Small intestine (tissue), 7 donors: Measurements from ENCODE around the gene COL27A1. TPM values are rescaled to one million over a fixed set of nuclear protein-coding genes. Genes with fewer than 3 reads are reported as not detected.
A peak's percentile ranks its signal among the peaks of the same experiment; 100 is the strongest.

Experiments used
- DNase-seq, 2 donors: peaks; one replicate each; pipeline versions ENCODE4 v3.0.0 to v3.0.0-alpha.2; 2013
- FAIRE-seq: peaks from 2 replicates; lab custom pipeline; 2012; peaks lifted over from hg19 to GRCh38; lab: Jason Lieb, UNC
- H3K27ac ChIP-seq, 3 donors: one replicate each; pipeline ENCODE4 v1.5.1; 2013; ENCODE audit warnings: low read length in 2 of 3, mild to moderate bottlenecking in 2 of 3, control low read depth in 1 of 3, inconsistent platforms in 1 of 3, low read depth in 1 of 3, moderate library complexity in 1 of 3
- H3K27me3 ChIP-seq, 3 donors: one replicate each; pipeline ENCODE4 v1.6.1; 2013; ENCODE audit warnings: low read length in 3 of 3, inconsistent platforms in 1 of 3; ENCODE audit not compliant: control insufficient read depth in 3 of 3, insufficient read depth in 3 of 3
- H3K36me3 ChIP-seq, 3 donors: one replicate each; pipeline ENCODE4 v1.6.1; 2013; ENCODE audit warnings: low read length in 3 of 3, inconsistent platforms in 1 of 3, low read depth in 1 of 3, mild to moderate bottlenecking in 1 of 3, moderate library complexity in 1 of 3; ENCODE audit not compliant: control insufficient read depth in 3 of 3, insufficient read depth in 2 of 3
- H3K4me1 ChIP-seq, 3 donors: one replicate each; pipeline ENCODE4 v1.6.1; 2013; ENCODE audit warnings: low read length in 2 of 3, inconsistent platforms in 1 of 3, low read depth in 1 of 3, mild to moderate bottlenecking in 1 of 3, moderate library complexity in 1 of 3; ENCODE audit not compliant: control insufficient read depth in 3 of 3, insufficient read depth in 2 of 3
- H3K4me3 ChIP-seq, 3 donors: one replicate each; pipeline ENCODE4 v1.5.1; 2013; ENCODE audit warnings: low read length in 3 of 3, control low read depth in 1 of 3, inconsistent platforms in 1 of 3, low read depth in 1 of 3, mild to moderate bottlenecking in 1 of 3, moderate library complexity in 1 of 3
- H3K9me3 ChIP-seq, 2 donors: one replicate each; pipeline ENCODE4 v1.6.1; 2013; ENCODE audit warnings: low read depth in 1 of 2, low read length in 1 of 2; ENCODE audit not compliant: control insufficient read depth in 2 of 2, insufficient read depth in 1 of 2
- WGBS, 3 donors: extraction: QIAGEN DNeasy Blood & Tissue Kit; methylation state at CpG; one replicate each; pipeline ENCODE4 v1.1.7; 2013; 5-methylcytosine and 5-hydroxymethylcytosine counted together
- polyA plus RNA-seq, 4 donors: library from polyadenylated mRNA; stranded (reverse) in 3 of 4; unstranded in 1 of 4; fragments of 200-250 nt in 3 of 4; fragments of 120-200 nt in 1 of 4; gene quantifications; one replicate each; pipeline versions ENCODE4 v1.2.1 to v1.2.3, GENCODE V29; 2013
- donor health status: healthy with polysubstance abuse.
- donor health status: control.
- donor health status: control.
- donor health status: Bipolar disorder and iron deficiency.
- donor health status: healthy.

Gene COL27A1
- polyA plus RNA-seq, 4 donors = 0.45 to 123 (median 1.8) TPM

- FAIRE-seq (no peak), DNase-seq (no peak)
- H3K4me3 ChIP-seq = no peak overlapping the region
- 88 to 94% (median 91%) methylated on average over 5 of the region's 5 CpGs for WGBS, 3 donors
- peaks cover 7 to 74% (median 18%) of the 10 kb centered on the region in 3 donors for H3K36me3 ChIP-seq
- no peaks in the 10 kb centered on the region for H3K27me3 ChIP-seq
- no peaks in the 10 kb centered on the region for H3K9me3 ChIP-seq
- H3K4me1 ChIP-seq = no peaks in the 10 kb centered on the region
- H3K27ac ChIP-seq = no peak overlapping the region
Observed at GRCh38 chr9:114342755-114343440, 187.6 kb downstream of the COL27A1 start.

DNA sequence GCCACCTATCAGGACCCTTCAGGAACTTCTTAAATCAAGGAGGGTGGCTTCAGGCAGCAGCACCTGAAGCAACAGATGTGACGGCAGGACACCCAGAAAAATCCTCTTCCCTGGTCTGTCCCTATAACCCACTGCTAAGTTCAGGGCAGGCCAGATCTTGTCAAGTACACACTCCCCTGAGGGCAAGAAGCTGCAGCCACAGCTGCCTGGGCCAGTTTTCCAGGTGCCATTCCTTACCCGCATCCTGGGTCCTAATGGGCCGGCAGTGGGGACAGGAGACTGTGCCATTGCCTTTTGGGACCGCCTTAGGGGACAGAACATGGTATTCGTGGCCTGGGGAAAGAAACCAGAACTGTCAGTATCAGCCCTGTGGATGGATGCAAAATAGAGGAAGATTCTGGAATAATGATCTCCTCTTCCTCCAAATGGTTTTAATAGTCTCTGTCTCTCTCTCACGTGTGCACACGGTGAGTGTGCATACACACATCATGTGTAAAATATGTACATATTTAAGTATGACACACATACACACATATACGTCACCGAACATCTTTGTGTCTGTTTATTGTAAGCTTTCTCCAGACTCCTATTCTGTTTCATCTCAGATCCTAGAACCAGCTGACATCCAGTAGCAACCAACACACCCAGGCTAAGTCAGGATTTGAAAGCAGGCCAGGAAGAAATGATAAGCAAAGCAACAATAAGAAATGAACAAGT lies 188.3 kb downstream of the COL27A1 start:
- 89 to 98% (median 94%) methylated on average over 9 of the region's 9 CpGs for WGBS, 3 donors
- Histone ChIP-seq H3K9me3 (no peaks in the 10 kb centered on the region), H3K4me3 (no peak overlapping the region), H3K27ac (no peak overlapping the region), H3K4me1 (no peaks in the 10 kb centered on the region), H3K36me3 (peaks cover 7 to 75% (median 23%) of the 10 kb centered on the region in 3 donors), H3K27me3 (no peaks in the 10 kb centered on the region)
- no peak for FAIRE-seq
- no peak for DNase-seq

DNA sequence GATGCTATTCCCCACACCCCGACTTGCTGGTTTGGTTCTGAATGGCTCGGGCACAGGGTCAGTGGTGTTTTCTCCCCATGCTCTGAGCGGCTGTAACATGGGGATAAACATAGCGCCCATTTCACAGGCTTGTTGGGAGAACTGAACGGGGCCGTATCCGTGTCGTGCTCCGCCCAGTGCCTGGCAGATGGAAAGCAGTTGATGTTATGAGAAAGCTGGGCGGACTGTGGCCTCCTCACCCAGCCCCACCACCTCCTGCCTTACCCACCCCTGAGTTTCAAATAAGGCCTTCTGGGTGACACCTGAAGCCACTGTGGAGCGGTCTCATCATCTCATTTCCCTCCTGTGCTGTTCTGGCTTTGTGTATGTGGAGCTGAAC lies 188.8 kb downstream of the COL27A1 start:
- Histone ChIP-seq H3K27ac (no peak overlapping the region), H3K4me1 (no peaks in the 10 kb centered on the region), H3K36me3 (peaks cover 7 to 75% (median 23%) of the 10 kb centered on the region in 3 donors), H3K4me3 (no peak overlapping the region), H3K27me3 (no peaks in the 10 kb centered on the region), H3K9me3 (no peaks in the 10 kb centered on the region)
- WGBS, 3 donors = 90 to 93% (median 90%) methylated on average over 11 of the region's 11 CpGs
- no peak for DNase-seq
- FAIRE-seq = no peak

GRCh38 chr9:114344692-114345091 lies 189.4 kb downstream of the COL27A1 start:
- Histone ChIP-seq H3K36me3 (peaks cover 7 to 74% (median 28%) of the 10 kb centered on the region in 3 donors), H3K27me3 (no peaks in the 10 kb centered on the region), H3K9me3 (no peaks in the 10 kb centered on the region), H3K4me1 (no peaks in the 10 kb centered on the region), H3K4me3 (no peak overlapping the region), H3K27ac (no peak overlapping the region)
- 69 to 73% (median 69%) methylated on average over 3 of the region's 3 CpGs for WGBS, 3 donors
- DNase-seq (no peak), FAIRE-seq (no peak)

GRCh38 chr9:114345493-114346065 lies 190.2 kb downstream of the COL27A1 start:
- Histone ChIP-seq H3K36me3 (peaks cover 7 to 73% (median 34%) of the 10 kb centered on the region in 3 donors), H3K27me3 (no peaks in the 10 kb centered on the region), H3K4me1 (no peaks in the 10 kb centered on the region), H3K9me3 (no peaks in the 10 kb centered on the region), H3K27ac (no peak overlapping the region), H3K4me3 (no peak overlapping the region)
- FAIRE-seq (no peak), DNase-seq (no peak)
- 90 to 95% (median 91%) methylated on average over 7 of the region's 7 CpGs for WGBS, 3 donors

GRCh38 chr9:114346146-114346545 lies 190.8 kb downstream of the COL27A1 start:
- no peak overlapping the region for H3K27ac ChIP-seq
- H3K27me3 ChIP-seq = no peaks in the 10 kb centered on the region
- 85 to 88% (median 87%) methylated on average over 11 of the region's 11 CpGs for WGBS, 3 donors
- H3K4me1 ChIP-seq = no peaks in the 10 kb centered on the region
- peaks cover 7 to 75% (median 34%) of the 10 kb centered on the region in 3 donors for H3K36me3 ChIP-seq
- DNase-seq (no peak), FAIRE-seq (no peak)
- H3K4me3 ChIP-seq = no peak overlapping the region
- no peaks in the 10 kb centered on the region for H3K9me3 ChIP-seq

DNA sequence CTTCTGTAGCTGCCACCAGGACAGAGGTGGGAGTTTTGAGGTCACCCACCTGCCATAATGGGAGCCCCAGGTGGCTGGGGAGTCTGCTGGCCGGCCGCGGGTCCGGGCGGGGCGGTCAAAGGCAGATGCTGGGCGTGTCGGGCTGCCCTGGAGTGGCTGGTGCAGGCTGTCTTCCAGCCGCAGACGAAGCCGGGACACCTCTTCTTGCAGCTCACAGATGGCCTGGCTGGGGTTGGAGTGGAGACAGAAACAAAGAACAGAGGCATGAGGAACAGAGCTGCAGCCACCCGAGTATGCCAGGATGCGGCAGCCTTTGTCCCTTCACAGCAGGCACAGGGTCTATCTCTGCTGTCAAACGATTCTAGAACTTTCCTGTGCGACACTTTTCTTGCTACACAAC lies 192.3 kb downstream of the COL27A1 start:
- peaks cover 7 to 66% (median 34%) of the 10 kb centered on the region in 3 donors for H3K36me3 ChIP-seq
- no peak overlapping the region for H3K27ac ChIP-seq
- DNase-seq (no peak), FAIRE-seq (no peak)
- no peaks in the 10 kb centered on the region for H3K9me3 ChIP-seq
- H3K4me3 ChIP-seq = no peak overlapping the region
- H3K27me3 ChIP-seq = no peaks in the 10 kb centered on the region
- WGBS, 3 donors = 75 to 85% (median 81%) methylated on average over 15 of the region's 15 CpGs
- H3K4me1 ChIP-seq = no peaks in the 10 kb centered on the region

GRCh38 chr9:114348261-114348905 lies 193.0 kb downstream of the COL27A1 start:
- Histone ChIP-seq H3K36me3 (peaks cover 7 to 66% (median 28%) of the 10 kb centered on the region in 3 donors), H3K4me1 (no peaks in the 10 kb centered on the region), H3K4me3 (no peak overlapping the region), H3K27ac (peak overlapping the region in 1 of 3 donors; percentile 24), H3K9me3 (no peaks in the 10 kb centered on the region), H3K27me3 (no peaks in the 10 kb centered on the region)
- DNase-seq (no peak), FAIRE-seq (no peak)
- 85 to 87% (median 85%) methylated on average over 12 of the region's 12 CpGs for WGBS, 3 donors
